Bladder microvascular endothelial cell (primary cell): ENCODE measurements around the gene RNF8. TPM values are rescaled to one million over a fixed set of nuclear protein-coding genes. Genes with fewer than 3 reads are reported as not detected.

Experiments
- total RNA-seq: library from RNA; depleted of rRNA; stranded (reverse); fragments of >200 nt; gene quantifications from 2 replicates; pipeline ENCODE4 v1.2.3, GENCODE V29; 2014

Gene RNF8, protein sequence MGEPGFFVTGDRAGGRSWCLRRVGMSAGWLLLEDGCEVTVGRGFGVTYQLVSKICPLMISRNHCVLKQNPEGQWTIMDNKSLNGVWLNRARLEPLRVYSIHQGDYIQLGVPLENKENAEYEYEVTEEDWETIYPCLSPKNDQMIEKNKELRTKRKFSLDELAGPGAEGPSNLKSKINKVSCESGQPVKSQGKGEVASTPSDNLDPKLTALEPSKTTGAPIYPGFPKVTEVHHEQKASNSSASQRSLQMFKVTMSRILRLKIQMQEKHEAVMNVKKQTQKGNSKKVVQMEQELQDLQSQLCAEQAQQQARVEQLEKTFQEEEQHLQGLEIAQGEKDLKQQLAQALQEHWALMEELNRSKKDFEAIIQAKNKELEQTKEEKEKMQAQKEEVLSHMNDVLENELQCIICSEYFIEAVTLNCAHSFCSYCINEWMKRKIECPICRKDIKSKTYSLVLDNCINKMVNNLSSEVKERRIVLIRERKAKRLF
- 19.8 and 39.5 TPM in 2 replicates for total RNA-seq

DNA sequence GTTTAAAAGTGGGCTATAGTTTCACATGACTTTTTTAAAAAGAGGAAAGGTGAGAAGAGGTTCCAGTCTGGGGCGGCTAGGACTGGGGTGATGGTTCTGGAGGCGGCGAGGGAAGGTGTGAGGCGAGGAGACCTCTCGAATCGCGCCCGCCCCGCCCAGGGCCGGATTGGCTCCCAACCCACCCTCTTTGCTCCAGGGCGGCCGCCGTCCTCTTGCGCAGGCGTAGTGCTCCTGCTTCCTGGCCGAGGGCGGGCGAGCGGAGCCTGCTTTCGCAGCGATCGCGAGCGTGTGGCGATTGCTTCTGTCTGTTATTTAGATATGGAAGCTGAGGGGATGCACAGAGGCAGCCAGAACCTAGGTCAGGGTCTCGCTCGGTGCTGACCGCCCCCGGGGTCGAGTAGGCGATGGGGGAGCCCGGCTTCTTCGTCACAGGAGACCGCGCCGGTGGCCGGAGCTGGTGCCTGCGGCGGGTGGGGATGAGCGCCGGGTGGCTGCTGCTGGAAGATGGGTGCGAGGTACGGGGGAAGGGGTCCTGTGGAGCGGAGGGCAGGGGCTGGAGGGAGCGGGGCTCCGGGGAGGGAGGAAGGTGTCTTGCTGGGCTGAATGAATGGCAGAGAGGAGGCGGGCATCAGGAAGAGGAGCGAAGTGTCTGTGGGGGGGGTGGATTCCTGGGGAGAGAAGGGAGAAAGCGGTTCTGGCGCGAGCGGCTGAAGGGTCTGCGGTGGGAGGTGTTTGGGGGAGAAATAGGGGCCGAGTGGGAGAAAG is at the start of gene RNF8:
Gene RNF8, plus strand, starts transcription at position 223 of the 765 bp plus-strand sequence. Its CDS starts 182 bp downstream, at position 405.

DNA sequence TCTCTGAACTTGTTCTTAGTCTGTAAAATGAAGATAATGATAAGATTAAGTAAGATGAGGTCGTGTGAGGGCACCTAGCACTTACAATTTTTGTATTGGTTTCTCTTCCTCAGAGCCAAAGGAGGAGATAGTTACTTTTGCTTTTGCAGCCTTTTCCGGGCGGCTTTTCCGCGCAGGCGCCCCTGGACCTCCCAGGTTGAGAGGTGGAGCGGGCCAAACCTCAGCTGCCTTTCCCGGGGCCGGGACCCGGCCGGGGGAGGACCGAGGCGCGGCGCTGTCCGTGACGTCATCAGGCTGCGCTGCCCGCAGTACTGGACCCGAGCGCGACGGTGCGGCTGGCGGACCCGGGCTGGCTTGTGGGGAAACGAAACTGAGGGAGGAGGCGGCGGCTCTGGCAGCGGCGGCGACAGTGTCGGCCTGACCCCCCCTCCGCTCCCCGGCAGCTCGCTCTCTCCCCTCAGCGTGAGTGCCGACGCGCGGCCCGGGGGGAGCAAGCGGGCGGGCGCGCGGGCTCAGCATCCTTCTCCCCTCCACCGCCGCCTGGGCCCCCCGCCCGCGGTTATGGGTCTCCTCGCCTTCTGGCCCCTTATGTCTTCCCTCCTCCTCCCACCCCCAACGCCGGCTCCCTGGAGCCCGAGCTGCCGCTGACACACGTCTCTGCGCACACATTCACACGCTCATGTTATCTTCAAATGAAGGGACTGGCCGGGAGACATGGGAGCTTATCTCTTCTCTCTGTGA is 79.3 kb downstream of the RNF8 start, which contains the start of gene CMTR1:
Gene CMTR1, plus strand, starts transcription at position 306 of the 741 bp plus-strand sequence. CDS start 2,409 bp downstream, outside the sequence.

Other genes with a start within 250 kb of the RNF8 start
- gene PIM1, start 183.8 kb upstream of the RNF8 start, total RNA-seq = 1.1 and 3.1 TPM in 2 replicates
- gene TBC1D22B, start 96.2 kb upstream of the RNF8 start, total RNA-seq = 5.3 and 10.8 TPM in 2 replicates
- 6.8 and 28.6 TPM in 2 replicates for gene TMEM217, start 95.8 kb upstream of the RNF8 start, total RNA-seq
- 23.6 and 40.6 TPM in 2 replicates for gene CMTR1, start 79.2 kb downstream of the RNF8 start, total RNA-seq
- 17.4 and 26.4 TPM in 2 replicates for gene CCDC167, start 145.9 kb downstream of the RNF8 start, total RNA-seq